Islet of Langerhans (tissue), 1 donor: Measurements from ENCODE around the gene TMEM72.

Experiments used
- FAIRE-seq: peaks from one replicate; lab custom pipeline; 2011; peaks lifted over from hg19 to GRCh38; lab: Jason Lieb, UNC

The TMEM72 gene

GRCh38 chr10:44921061-44921460 lies 9.9 kb downstream of the TMEM72 start:
- FAIRE-seq: no peak

- no peak for FAIRE-seq
Measured at GRCh38 chr10:44921506-44921905, 10.4 kb downstream of the TMEM72 start.

- no peak for FAIRE-seq
Measured at GRCh38 chr10:44922021-44922420, 10.9 kb downstream of the TMEM72 start.

GRCh38 chr10:44922796-44923545 lies 11.8 kb downstream of the TMEM72 start:
- FAIRE-seq: no peak

- no peak for FAIRE-seq
Measured at GRCh38 chr10:44923611-44924010, 12.5 kb downstream of the TMEM72 start.

- FAIRE-seq: no peak
Measured at GRCh38 chr10:44924261-44925040, 13.3 kb downstream of the TMEM72 start.

GRCh38 chr10:44925224-44925623 lies 14.1 kb downstream of the TMEM72 start:
- FAIRE-seq: no peak

- FAIRE-seq: no peak
Measured at GRCh38 chr10:44925811-44926750, 14.9 kb downstream of the TMEM72 start.

GRCh38 chr10:44926751-44927351 lies 15.7 kb downstream of the TMEM72 start:
- FAIRE-seq: no peak

GRCh38 chr10:44927352-44927751 lies 16.2 kb downstream of the TMEM72 start:
- FAIRE-seq: no peak

GRCh38 chr10:44928462-44928861 lies 17.3 kb downstream of the TMEM72 start:
- no peak for FAIRE-seq

GRCh38 chr10:44929356-44930255 lies 18.5 kb downstream of the TMEM72 start:
- no peak for FAIRE-seq

- no peak for FAIRE-seq
Measured at GRCh38 chr10:44930904-44931620, 19.9 kb downstream of the TMEM72 start.

GRCh38 chr10:44931621-44932516 lies 20.7 kb downstream of the TMEM72 start:
- FAIRE-seq: no peak

GRCh38 chr10:44932517-44933450 lies 21.6 kb downstream of the TMEM72 start:
- no peak for FAIRE-seq

- no peak for FAIRE-seq
Measured at GRCh38 chr10:44933451-44934321, 22.5 kb downstream of the TMEM72 start.
